CD4-positive, alpha-beta T cell (primary cell): Measurements from ENCODE around the gene MSMO1. TPM values are rescaled to one million over a fixed set of nuclear protein-coding genes. Genes with fewer than 3 reads are reported as not detected.

Experiments
- ATAC-seq: fragments of 200-7000 bp; cut with Tn5 transposase; one replicate; pipeline ENCODE4 v1.10.0; 2022; ENCODE audit warnings: mild to moderate bottlenecking; ENCODE audit not compliant: poor library complexity
- CTCF ChIA-PET: fragments of 350-600 bp; sonication (Branson Sonifier 250); formaldehyde crosslinking; loops from one replicate; lab custom pipeline; 2021; ENCODE audit warnings: antibody characterized with exemption, inconsistent platforms; lab: Charles Lee
- POLR2A ChIA-PET: fragments of 350-600 bp; sonication (Branson Sonifier 250); formaldehyde crosslinking; loops from one replicate; lab custom pipeline; 2021; ENCODE audit warnings: antibody characterized with exemption, inconsistent platforms; lab: Charles Lee
- DNase-seq, 14 experiments: peaks; one replicate each; pipeline ENCODE4 v3.0.0-alpha.2; 2013 to 2020; ENCODE audit warnings: mixed read lengths in 2 of 14
- H3K27ac ChIP-seq, 2 donors: one replicate each; pipeline versions ENCODE4 v1.5.1 to v1.7.0; 2013; ENCODE audit warnings: low read length in 2 of 2, low read depth in 1 of 2, mild to moderate bottlenecking in 1 of 2
- H3K27me3 ChIP-seq, 2 experiments: 1 replicate in 1 of 2; 2 replicates in 1 of 2; pipeline versions ENCODE4 v1.6.1 to v1.7.0; 2013; ENCODE audit warnings: low read length in 2 of 2, control low read depth in 1 of 2, mild to moderate bottlenecking in 1 of 2, moderate library complexity in 1 of 2; ENCODE audit not compliant: insufficient read depth in 2 of 2, control insufficient read depth in 1 of 2
- H3K36me3 ChIP-seq: one replicate; pipeline ENCODE4 v1.6.1; 2013; ENCODE audit warnings: low read length, control low read depth; ENCODE audit not compliant: insufficient read depth
- H3K4me1 ChIP-seq: one replicate; pipeline ENCODE4 v1.6.1; 2013; ENCODE audit warnings: low read length, control low read depth; ENCODE audit not compliant: insufficient read depth
- H3K4me3 ChIP-seq: one replicate; pipeline ENCODE4 v1.5.1; 2013; ENCODE audit warnings: mild to moderate bottlenecking, low read length, moderate library complexity
- H3K9me3 ChIP-seq, 2 experiments: 1 replicate in 1 of 2; 2 replicates in 1 of 2; pipeline versions ENCODE4 v1.6.1 to v1.7.0; 2013; ENCODE audit warnings: low read length in 2 of 2, mild to moderate bottlenecking in 2 of 2, control low read depth in 1 of 2, moderate library complexity in 1 of 2; ENCODE audit not compliant: control insufficient read depth in 1 of 2, insufficient read depth in 1 of 2
- H3K27ac Mint-ChIP-seq: one replicate; pipeline ENCODE4 v1.8.0; 2020; ENCODE audit warnings: mixed read lengths
- H3K27me3 Mint-ChIP-seq: one replicate; pipeline ENCODE4 v1.8.0; 2021; ENCODE audit warnings: mixed read lengths
- H3K36me3 Mint-ChIP-seq: one replicate; pipeline ENCODE4 v1.8.0; 2021; ENCODE audit warnings: low read depth, mixed read lengths
- H3K4me1 Mint-ChIP-seq: one replicate; pipeline ENCODE4 v1.8.0; 2021; ENCODE audit warnings: low read depth, mixed read lengths
- H3K4me3 Mint-ChIP-seq: one replicate; pipeline ENCODE4 v1.8.0; 2020; ENCODE audit warnings: mild to moderate bottlenecking, mixed read lengths
- H3K9me3 Mint-ChIP-seq: one replicate; pipeline ENCODE4 v1.8.0; 2020; ENCODE audit warnings: mixed read lengths
- CTCF ChIP-seq: fragments of 200-600 bp; IDR thresholded peaks from one replicate; pipeline ENCODE4 v1.8.0; 2022; ENCODE audit warnings: antibody characterized with exemption, mild to moderate bottlenecking
- intact Hi-C, 2 experiments: fragments of 100-400 bp; cut with DNase I in 1 of 2; cut with micrococcal nuclease in 1 of 2; formaldehyde crosslinking; loops; one replicate each; pipeline versions ENCODE4 v1.15.1 to v1.9.0; 2023 to 2025; cut with DNase I, micrococcal nuclease
- total RNA-seq, 174 experiments: library from RNA in 2 of 174; stranded (reverse) in 2 of 174; gene quantifications; one replicate each; pipeline ENCODE4 v1.2.3 and lab custom pipeline; 2021 to 2026

Gene MSMO1
- total RNA-seq, 2 experiments from 2014 or later, result 13.3 to 15.1 TPM

GRCh38 chr4:165331359-165331758, 3.9 kb downstream of the MSMO1 start:
- H3K9me3 ChIP-seq, result no peaks in the 10 kb centered on the region
- DNase-seq (no peak), ATAC-seq (no peak)
- no peak overlapping the region for H3K27ac ChIP-seq
- H3K4me3 ChIP-seq, result no peak overlapping the region
- peaks cover 17% of the 10 kb centered on the region for H3K36me3 ChIP-seq
- peaks cover 30% of the 10 kb centered on the region for H3K4me1 ChIP-seq
- Mint-ChIP-seq H3K9me3 (no peaks in the 10 kb centered on the region), H3K4me3 (no peak overlapping the region), H3K27me3 (no peaks in the 10 kb centered on the region), H3K27ac (no peak overlapping the region), H3K4me1 (peaks cover 37% of the 10 kb centered on the region), H3K36me3 (peaks cover 44% of the 10 kb centered on the region)
- POLR2A ChIA-PET, result no interaction called here
- intact Hi-C loops, result loop anchor here in 1 of 2 experiments (2.0 kb wide), 1 partner anchor 127 kb away; no protein-coding TSS in a partner anchor
- no peak for TF ChIP-seq CTCF
- H3K27me3 ChIP-seq, result no peaks in the 10 kb centered on the region
- CTCF ChIA-PET, result no interaction called here

GRCh38 chr4:165331823-165332222, 4.4 kb downstream of the MSMO1 start:
- Histone ChIP-seq H3K9me3 (no peaks in the 10 kb centered on the region), H3K4me1 (peaks cover 27% of the 10 kb centered on the region), H3K36me3 (peaks cover 22% of the 10 kb centered on the region), H3K27me3 (no peaks in the 10 kb centered on the region), H3K4me3 (no peak overlapping the region), H3K27ac (no peak overlapping the region)
- peaks cover 48% of the 10 kb centered on the region for H3K36me3 Mint-ChIP-seq
- intact Hi-C loops, result loop anchor here in 1 of 2 experiments (2.0 kb wide), 1 partner anchor 127 kb away; no protein-coding TSS in a partner anchor
- H3K4me1 Mint-ChIP-seq, result peaks cover 39% of the 10 kb centered on the region
- H3K27ac Mint-ChIP-seq, result peak overlapping the region; percentile 16
- H3K9me3 Mint-ChIP-seq, result no peaks in the 10 kb centered on the region
- ATAC-seq (no peak), DNase-seq (no peak)
- CTCF ChIA-PET, result no interaction called here
- no peaks in the 10 kb centered on the region for H3K27me3 Mint-ChIP-seq
- H3K4me3 Mint-ChIP-seq, result peak overlapping the region; percentile 5
- POLR2A ChIA-PET, result no interaction called here
- no peak for TF ChIP-seq CTCF

- no peak for ATAC-seq
- H3K4me1 ChIP-seq, result peaks cover 27% of the 10 kb centered on the region
- H3K36me3 ChIP-seq, result peaks cover 26% of the 10 kb centered on the region
- H3K4me3 Mint-ChIP-seq, result no peak overlapping the region
- H3K27me3 Mint-ChIP-seq, result no peaks in the 10 kb centered on the region
- peaks cover 55% of the 10 kb centered on the region for H3K36me3 Mint-ChIP-seq
- intact Hi-C loops, result no loop called here
- TF ChIP-seq CTCF, result no peak
- no peaks in the 10 kb centered on the region for H3K9me3 Mint-ChIP-seq
- no peaks in the 10 kb centered on the region for H3K9me3 ChIP-seq
- no peak overlapping the region for H3K4me3 ChIP-seq
- peaks cover 39% of the 10 kb centered on the region for H3K4me1 Mint-ChIP-seq
- H3K27ac ChIP-seq, result no peak overlapping the region
- H3K27ac Mint-ChIP-seq, result peak overlapping the region; percentile 16
- POLR2A ChIA-PET, result no interaction called here
- DNase-seq, result no peak
- H3K27me3 ChIP-seq, result no peaks in the 10 kb centered on the region
- CTCF ChIA-PET, result no interaction called here
Observed at GRCh38 chr4:165332502-165332901, 5.0 kb downstream of the MSMO1 start.
